IMR-90 (cell line): ENCODE measurements around the gene WFDC9. TPM values are rescaled to one million over a fixed set of nuclear protein-coding genes. Genes with fewer than 3 reads are reported as not detected.

Experiments used
- ATAC-seq: fragments of 200-7000 bp; cut with Tn5 transposase; 2 replicates; pipeline ENCODE4 v1.9.1; 2020; ENCODE audit warnings: low read depth, mild to moderate bottlenecking, moderate library complexity
- BruUV-seq: library from RNA; stranded (reverse); fragments of 400-500 nt; replicated peaks from 2 replicates; lab custom pipeline; 2021; lab: Mats Ljungman, UMichigan
- CTCF ChIA-PET: fragments of 300-600 bp; formaldehyde crosslinking; extraction: SDS; loops from one replicate; lab custom pipeline; 2021; ENCODE audit warnings: antibody characterized with exemption; lab: Yijun Ruan, JAX
- POLR2A ChIA-PET: fragments of 300-600 bp; sonication (Branson Sonifier 250); formaldehyde crosslinking; loops from one replicate; lab custom pipeline; 2022; ENCODE audit warnings: antibody characterized with exemption; ENCODE audit not compliant: unreplicated experiment; lab: Charles Lee
- DNase-seq: peaks from one replicate; pipeline ENCODE4 v3.0.0; 2013
- H2AFZ ChIP-seq: replicated peaks from 2 replicates; pipeline ENCODE3; 2013; ENCODE audit warnings: low read length, mild to moderate bottlenecking; ENCODE audit not compliant: poor library complexity
- H2AK5ac ChIP-seq: 2 replicates; pipeline ENCODE4 v1.6.1; 2013; ENCODE audit warnings: low read depth, low read length, inconsistent platforms
- H2AK9ac ChIP-seq: replicated peaks from 2 replicates; pipeline ENCODE3; 2013; ENCODE audit warnings: mild to moderate bottlenecking, low read depth, low read length, moderate library complexity; ENCODE audit not compliant: poor library complexity
- H2BK120ac ChIP-seq: 2 replicates; pipeline ENCODE4 v1.6.1; 2013; ENCODE audit warnings: low read depth, low read length, inconsistent platforms
- H2BK15ac ChIP-seq: 3 replicates; pipeline ENCODE4 v1.6.1; 2013; ENCODE audit warnings: low read depth, low read length, inconsistent platforms
- H2BK20ac ChIP-seq: 2 replicates; pipeline ENCODE4 v1.6.1; 2013; ENCODE audit warnings: low read depth, mild to moderate bottlenecking, inconsistent platforms, low read length, moderate library complexity
- H2BK5ac ChIP-seq: 2 replicates; pipeline ENCODE4 v1.6.1; 2013; ENCODE audit warnings: mild to moderate bottlenecking, low read depth, low read length, inconsistent platforms; ENCODE audit not compliant: poor library complexity, severe bottlenecking
- H3K14ac ChIP-seq: replicated peaks from 2 replicates; pipeline ENCODE4 v1.6.1; 2013; ENCODE audit warnings: low read depth, low read length, inconsistent platforms
- H3K18ac ChIP-seq: 2 replicates; pipeline ENCODE4 v1.6.1; 2013; ENCODE audit warnings: low read depth, low read length, control low read depth
- H3K23ac ChIP-seq: 2 replicates; pipeline ENCODE4 v1.6.1; 2013; ENCODE audit warnings: low read depth, low read length, inconsistent platforms
- H3K27ac ChIP-seq: 2 replicates; pipeline ENCODE4 v1.5.1; 2013; ENCODE audit warnings: mild to moderate bottlenecking, control low read depth, low read length; ENCODE audit not compliant: insufficient read depth
- H3K27me3 ChIP-seq: 2 replicates; pipeline ENCODE4 v1.6.1; 2013; ENCODE audit warnings: low read length; ENCODE audit not compliant: control insufficient read depth, insufficient read depth
- H3K36me3 ChIP-seq: 2 replicates; pipeline ENCODE4 v1.6.1; 2013; ENCODE audit warnings: low read length, mixed read lengths; ENCODE audit not compliant: control insufficient read depth, insufficient read depth
- H3K4ac ChIP-seq: 2 replicates; pipeline ENCODE4 v1.6.1; 2013; ENCODE audit warnings: low read depth, low read length, inconsistent platforms
- H3K4me1 ChIP-seq: 2 replicates; pipeline ENCODE4 v1.6.1; 2013; ENCODE audit warnings: low read length, mixed read lengths; ENCODE audit not compliant: control insufficient read depth, insufficient read depth
- H3K4me2 ChIP-seq: 2 replicates; pipeline ENCODE4 v1.6.1; 2013; ENCODE audit warnings: low read depth, mild to moderate bottlenecking, control low read depth, low read length, moderate library complexity
- H3K4me3 ChIP-seq: 2 replicates; pipeline ENCODE4 v1.5.1; 2013; ENCODE audit warnings: low read depth, mild to moderate bottlenecking, control low read depth, low read length, moderate library complexity; ENCODE audit not compliant: insufficient read depth
- H3K56ac ChIP-seq: 2 replicates; pipeline ENCODE4 v1.6.1; 2013; ENCODE audit warnings: low read length, inconsistent platforms; ENCODE audit not compliant: insufficient read depth; ENCODE audit errors: extremely low read depth
- H3K79me1 ChIP-seq, 2 experiments: 2 replicates each; pipeline ENCODE4 v1.6.1; 2013; ENCODE audit warnings: low read length in 2 of 2, inconsistent platforms in 1 of 2, low read depth in 1 of 2
- H3K9ac ChIP-seq: 2 replicates; pipeline ENCODE4 v1.6.1; 2013; ENCODE audit warnings: low read depth, low read length, control low read depth
- H3K9me1 ChIP-seq: 2 replicates; pipeline ENCODE4 v1.6.1; 2013; ENCODE audit warnings: low read length, inconsistent platforms; ENCODE audit not compliant: insufficient read depth
- H3K9me3 ChIP-seq: 2 replicates; pipeline ENCODE4 v1.6.1; 2013; ENCODE audit warnings: low read length; ENCODE audit not compliant: control insufficient read depth, insufficient read depth
- H4K20me1 ChIP-seq: 2 replicates; pipeline ENCODE4 v1.6.1; 2013; ENCODE audit warnings: low read length, inconsistent platforms; ENCODE audit not compliant: insufficient read depth
- H4K5ac ChIP-seq: 2 replicates; pipeline ENCODE4 v1.6.1; 2013; ENCODE audit warnings: mild to moderate bottlenecking, low read depth, low read length, control low read depth
- H4K8ac ChIP-seq, 2 experiments: 2 replicates each; pipeline ENCODE4 v1.6.1; 2013; ENCODE audit warnings: low read depth in 2 of 2, low read length in 2 of 2, control low read depth in 1 of 2, inconsistent platforms in 1 of 2
- H4K91ac ChIP-seq: 2 replicates; pipeline ENCODE4 v1.6.1; 2013; ENCODE audit warnings: low read depth, low read length, inconsistent platforms; ENCODE audit not compliant: insufficient read depth
- MAZ ChIP-seq: IDR thresholded peaks from 2 replicates; pipeline ENCODE4 v1.6.1; 2012; ENCODE audit warnings: low read depth, mild to moderate bottlenecking, low read length, improper control_type of control experiment, moderate library complexity, borderline replicate concordance
- NFE2L2 ChIP-seq: fragments of 150-350 bp; IDR thresholded peaks from 2 replicates; pipeline ENCODE4 v1.6.1; 2016; ENCODE audit warnings: low read depth, mild to moderate bottlenecking, low read length
- RCOR1 ChIP-seq: IDR thresholded peaks from 2 replicates; pipeline ENCODE4 v1.6.1; 2012; ENCODE audit warnings: mild to moderate bottlenecking, low read length, improper control_type of control experiment; ENCODE audit not compliant: insufficient replicate concordance
- SMC3 ChIP-seq: fragments of 150-350 bp; IDR thresholded peaks from 2 replicates; pipeline ENCODE4 v1.6.1; 2016; ENCODE audit warnings: low read depth, mild to moderate bottlenecking, antibody characterized with exemption, low read length, moderate library complexity
- WGBS, 2 experiments: methylation state at CpG; one replicate each; pipeline versions ENCODE4 v1.1.5 to v1.1.7; 2013; ENCODE audit warnings: missing lambda C conversion rate in 2 of 2; ENCODE audit not compliant: insufficient read length in 1 of 2; ENCODE audit errors: extremely low coverage in 2 of 2; 5-methylcytosine and 5-hydroxymethylcytosine counted together
- dilution Hi-C: fragments of 300-500 bp; cut with HindIII; formaldehyde crosslinking; loops from one replicate; pipeline ENCODE4 v1.14.3; 2018; ENCODE audit warnings: low sequenced_read_pairs; ENCODE audit not compliant: unreplicated experiment
- in situ Hi-C: fragments of 300-500 bp; cut with MboI; formaldehyde crosslinking; loops from 3 replicates; pipeline ENCODE4 v1.14.3; 2019; ENCODE audit warnings: low sequenced_read_pairs, inconsistent platforms, mixed read lengths
- intact Hi-C: fragments of 100-400 bp; cut with micrococcal nuclease; formaldehyde crosslinking; loops from 2 replicates; pipeline ENCODE4 v1.10.0; 2022
- polyA plus RNA-seq, 3 experiments: library from polyadenylated mRNA; depleted of rRNA; stranded (reverse); fragments of >200 nt; gene quantifications; 2 replicates each; pipeline ENCODE4 v1.2.3, GENCODE V29; 2012; ENCODE audit warnings: low replicate concordance in 1 of 3
- total RNA-seq: library from RNA; depleted of rRNA; stranded (reverse); fragments of >200 nt; gene quantifications from 2 replicates; pipeline ENCODE4 v1.2.3, GENCODE V29; 2012
- TF ChIP-seq, protein P1 (sequence below): conservative IDR thresholded peaks from 2 replicates; pipeline ENCODE4 v1.5.1; 2012; ENCODE audit warnings: mild to moderate bottlenecking, low read depth, low read length, improper control_type of control experiment

Gene WFDC9
- total and polyA plus RNA-seq, 2 of the 4 experiments (the other 2 are of a cell fraction) = not detected

DNA sequence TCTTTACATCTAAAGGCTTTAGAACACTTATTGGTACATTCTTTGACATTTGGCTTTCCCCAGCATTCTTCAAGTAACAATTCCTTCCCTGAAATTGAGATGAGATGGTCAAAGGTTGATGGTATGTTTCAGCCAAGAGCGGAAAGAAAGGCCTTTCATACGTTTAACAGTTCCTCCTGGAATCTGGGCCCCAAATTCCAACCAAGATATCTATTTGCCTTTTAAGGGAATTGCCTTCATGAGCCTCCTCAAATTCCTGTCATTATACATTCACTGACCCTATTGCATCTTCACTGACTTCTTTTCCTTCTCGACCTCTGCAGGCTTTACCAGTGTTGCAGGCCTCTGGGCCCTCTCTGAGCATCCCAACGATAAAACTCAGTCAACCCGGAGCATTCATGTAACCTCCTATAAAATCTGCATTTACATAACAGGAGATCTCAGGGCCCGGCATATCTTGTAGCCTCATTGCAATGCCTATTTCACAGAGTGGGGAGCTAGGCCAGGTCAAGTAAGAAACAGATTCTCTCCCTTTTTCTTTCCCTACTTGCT is 18.3 kb upstream of the WFDC9 start:
- Histone ChIP-seq H3K56ac (no peak overlapping the region), H3K9me1 (no peaks in the 10 kb centered on the region), H4K20me1 (no peaks in the 10 kb centered on the region), H2BK120ac (no peak overlapping the region), H3K27me3 (no peaks in the 10 kb centered on the region), H2BK15ac (no peak overlapping the region), H3K9me3 (no peaks in the 10 kb centered on the region), H3K4me3 (no peak overlapping the region), H3K27ac (no peak overlapping the region), H3K14ac (no peak overlapping the region), H3K9ac (no peak overlapping the region), H2AFZ (no peak overlapping the region), H4K91ac (no peak overlapping the region), H2BK5ac (no peak overlapping the region), H4K8ac (no peak overlapping the region), H3K4me2 (no peak overlapping the region), H3K4ac (no peak overlapping the region), H3K18ac (no peak overlapping the region), H3K4me1 (no peaks in the 10 kb centered on the region), H3K23ac (no peak overlapping the region), H2AK5ac (no peak overlapping the region), H2AK9ac (no peak overlapping the region), H3K36me3 (no peaks in the 10 kb centered on the region), H3K79me1 (no peaks in the 10 kb centered on the region), H4K5ac (no peak overlapping the region), H2BK20ac (no peak overlapping the region)
- BruUV-seq = no TSS peak
- intact Hi-C loops (no loop called here), in situ Hi-C loops (no loop called here), dilution Hi-C loops (no loop called here)
- 73% methylated on average over 3 of the region's 6 CpGs; no CpG with 5 or more reads in 1 of the 2 experiments for WGBS, 2 experiments
- CTCF ChIA-PET = no interaction called here
- POLR2A ChIA-PET = no interaction called here
- TF ChIP-seq NFE2L2 (no peak), RCOR1 (no peak), SMC3 (no peak), MAZ (no peak)
- TF ChIP-seq, protein P1, sequence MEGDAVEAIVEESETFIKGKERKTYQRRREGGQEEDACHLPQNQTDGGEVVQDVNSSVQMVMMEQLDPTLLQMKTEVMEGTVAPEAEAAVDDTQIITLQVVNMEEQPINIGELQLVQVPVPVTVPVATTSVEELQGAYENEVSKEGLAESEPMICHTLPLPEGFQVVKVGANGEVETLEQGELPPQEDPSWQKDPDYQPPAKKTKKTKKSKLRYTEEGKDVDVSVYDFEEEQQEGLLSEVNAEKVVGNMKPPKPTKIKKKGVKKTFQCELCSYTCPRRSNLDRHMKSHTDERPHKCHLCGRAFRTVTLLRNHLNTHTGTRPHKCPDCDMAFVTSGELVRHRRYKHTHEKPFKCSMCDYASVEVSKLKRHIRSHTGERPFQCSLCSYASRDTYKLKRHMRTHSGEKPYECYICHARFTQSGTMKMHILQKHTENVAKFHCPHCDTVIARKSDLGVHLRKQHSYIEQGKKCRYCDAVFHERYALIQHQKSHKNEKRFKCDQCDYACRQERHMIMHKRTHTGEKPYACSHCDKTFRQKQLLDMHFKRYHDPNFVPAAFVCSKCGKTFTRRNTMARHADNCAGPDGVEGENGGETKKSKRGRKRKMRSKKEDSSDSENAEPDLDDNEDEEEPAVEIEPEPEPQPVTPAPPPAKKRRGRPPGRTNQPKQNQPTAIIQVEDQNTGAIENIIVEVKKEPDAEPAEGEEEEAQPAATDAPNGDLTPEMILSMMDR = no peak
- ATAC-seq (no peak), DNase-seq (no peak)
